B cell (primary cell): ENCODE results near the gene ERC2. TPM values are rescaled to one million over a fixed set of nuclear protein-coding genes. Genes with fewer than 3 reads are reported as not detected.

Experiments used
- ATAC-seq: fragments of 200-7000 bp; cut with Tn5 transposase; one replicate; pipeline ENCODE4 v1.10.0; 2021; ENCODE audit warnings: low read depth, mild to moderate bottlenecking, moderate number of reproducible peaks, moderate library complexity
- CTCF ChIA-PET: fragments of 350-600 bp; sonication (Branson Sonifier 250); formaldehyde crosslinking; loops from one replicate; lab custom pipeline; 2021; ENCODE audit warnings: antibody characterized with exemption, inconsistent platforms; lab: Charles Lee
- POLR2A ChIA-PET: fragments of 350-600 bp; sonication (Branson Sonifier 250); formaldehyde crosslinking; loops from one replicate; lab custom pipeline; 2021; ENCODE audit warnings: antibody characterized with exemption; lab: Charles Lee
- DNase-seq: peaks from one replicate; pipeline ENCODE4 v3.0.0; 2013
- H2AFZ ChIP-seq: 2 replicates; pipeline ENCODE4 v1.6.1; 2012; ENCODE audit warnings: mild to moderate bottlenecking, low read depth, low read length; ENCODE audit not compliant: insufficient read depth, poor library complexity, severe bottlenecking
- H3K27ac ChIP-seq, 2 donors: 1 replicate in 1 of 2; 2 replicates in 1 of 2; pipeline ENCODE4 v1.5.1; 2012 to 2013; ENCODE audit warnings: low read length in 2 of 2, mild to moderate bottlenecking in 2 of 2, moderate library complexity in 1 of 2
- H3K27me3 ChIP-seq, 4 experiments: fragments of 200-600 bp in 1 of 4; sonication (generic) in 1 of 4; replicated peaks in 1 of 4; 1 replicate in 2 of 4; 2 replicates in 2 of 4; pipeline versions ENCODE4 v1.6.1 to v1.7.0; 2013 to 2016; ENCODE audit warnings: low read length in 3 of 4, mild to moderate bottlenecking in 2 of 4, mixed read lengths in 1 of 4, moderate library complexity in 1 of 4; ENCODE audit not compliant: insufficient read depth in 4 of 4, control insufficient read depth in 3 of 4; ENCODE audit errors: control extremely low read depth in 1 of 4
- H3K36me3 ChIP-seq, 2 experiments: replicated peaks in 1 of 2; 1 replicate in 1 of 2; 2 replicates in 1 of 2; pipeline versions ENCODE4 v1.6.1 to v1.7.1; 2013; ENCODE audit warnings: low read length in 1 of 2; ENCODE audit not compliant: insufficient read depth in 2 of 2, control insufficient read depth in 1 of 2; ENCODE audit errors: control extremely low read depth in 1 of 2, extremely low read depth in 1 of 2
- H3K4me1 ChIP-seq, 2 donors: fragments of 200-600 bp in 1 of 2; sonication (generic) in 1 of 2; 1 replicate in 1 of 2; 2 replicates in 1 of 2; pipeline versions ENCODE4 v1.5.1 to v1.6.1; 2013 to 2017; ENCODE audit warnings: low read length in 2 of 2; ENCODE audit not compliant: control insufficient read depth in 2 of 2, insufficient read depth in 2 of 2
- H3K4me2 ChIP-seq: replicated peaks from 2 replicates; pipeline ENCODE3; 2012; ENCODE audit warnings: mild to moderate bottlenecking, low read depth, low read length; ENCODE audit not compliant: poor library complexity, severe bottlenecking
- H3K4me3 ChIP-seq, 5 experiments: fragments of 200-600 bp in 1 of 5; sonication (generic) in 1 of 5; 1 replicate in 3 of 5; 2 replicates in 2 of 5; pipeline versions ENCODE4 v1.5.1 to v1.7.0; 2011 to 2016; ENCODE audit warnings: low read length in 4 of 5, mild to moderate bottlenecking in 4 of 5, low read depth in 2 of 5, control low read depth in 1 of 5, moderate library complexity in 1 of 5; ENCODE audit not compliant: insufficient read depth in 1 of 5; ENCODE audit errors: control extremely low read depth in 1 of 5, extremely low read depth in 1 of 5
- H3K79me2 ChIP-seq: fragments of 200-600 bp; sonication (generic); one replicate; pipeline ENCODE4 v1.6.0; 2016; ENCODE audit warnings: low read length; ENCODE audit not compliant: control insufficient read depth, insufficient read depth
- H3K9ac ChIP-seq: fragments of 200-600 bp; sonication (generic); 2 replicates; pipeline ENCODE4 v1.6.1; 2017; ENCODE audit warnings: mild to moderate bottlenecking, low read length, moderate library complexity
- H3K9me3 ChIP-seq, 3 donors: one replicate each; pipeline versions ENCODE4 v1.6.1 to v1.7.1; 2013; ENCODE audit warnings: low read length in 2 of 3; ENCODE audit not compliant: control insufficient read depth in 2 of 3, insufficient read depth in 1 of 3; ENCODE audit errors: control extremely low read depth in 1 of 3
- H4K20me1 ChIP-seq: 2 replicates; pipeline ENCODE4 v1.6.0; 2012; ENCODE audit warnings: mild to moderate bottlenecking, low read length; ENCODE audit not compliant: insufficient read depth, control insufficient read depth, poor library complexity, severe bottlenecking
- H3K27ac Mint-ChIP-seq: one replicate; pipeline ENCODE4 v1.8.0; 2021; ENCODE audit warnings: mixed read lengths
- H3K27me3 Mint-ChIP-seq: one replicate; pipeline ENCODE4 v1.8.0; 2021; ENCODE audit warnings: mixed read lengths
- H3K4me1 Mint-ChIP-seq: one replicate; pipeline ENCODE4 v1.8.0; 2021; ENCODE audit warnings: mixed read lengths
- H3K4me3 Mint-ChIP-seq: one replicate; pipeline ENCODE4 v1.8.0; 2021; ENCODE audit warnings: mixed read lengths
- H3K9me3 Mint-ChIP-seq: one replicate; pipeline ENCODE4 v1.8.0; 2022; ENCODE audit warnings: mixed read lengths; ENCODE audit not compliant: insufficient read depth
- EZH2 ChIP-seq: IDR thresholded peaks from 2 replicates; pipeline ENCODE4 v1.6.1; 2012; ENCODE audit warnings: borderline replicate concordance, low read depth, mild to moderate bottlenecking, moderate library complexity, low read length; ENCODE audit not compliant: insufficient read depth, poor library complexity, severe bottlenecking
- WGBS: methylation state at CpG from one replicate; pipeline ENCODE4 v1.1.5; 2013; ENCODE audit warnings: missing lambda C conversion rate; ENCODE audit not compliant: insufficient coverage; 5-methylcytosine and 5-hydroxymethylcytosine counted together
- intact Hi-C: fragments of 100-400 bp; cut with micrococcal nuclease; formaldehyde crosslinking; loops from one replicate; pipeline ENCODE4 v1.10.0; 2022
- polyA plus RNA-seq: library from polyadenylated mRNA; depleted of rRNA; stranded (reverse); fragments of >200 nt; gene quantifications from 2 replicates; pipeline ENCODE4 v1.2.3, GENCODE V29; 2012
- total RNA-seq, 2 donors: library from RNA; stranded (reverse); fragments of 120-200 nt in 1 of 2; gene quantifications; 1 replicate in 1 of 2; 2 replicates in 1 of 2; pipeline versions ENCODE4 v1.2.3 to v1.2.4, GENCODE V29; 2013 to 2022
- TF ChIP-seq, protein P1 (sequence below): fragments of 200-600 bp; IDR thresholded peaks from one replicate; pipeline ENCODE4 v1.8.0; 2022; ENCODE audit warnings: antibody characterized with exemption, mild to moderate bottlenecking

Gene ERC2
- total and polyA plus RNA-seq, 2 donors (not counting 1 experiment from before 2014, with no cell fraction given), result not detected

DNA sequence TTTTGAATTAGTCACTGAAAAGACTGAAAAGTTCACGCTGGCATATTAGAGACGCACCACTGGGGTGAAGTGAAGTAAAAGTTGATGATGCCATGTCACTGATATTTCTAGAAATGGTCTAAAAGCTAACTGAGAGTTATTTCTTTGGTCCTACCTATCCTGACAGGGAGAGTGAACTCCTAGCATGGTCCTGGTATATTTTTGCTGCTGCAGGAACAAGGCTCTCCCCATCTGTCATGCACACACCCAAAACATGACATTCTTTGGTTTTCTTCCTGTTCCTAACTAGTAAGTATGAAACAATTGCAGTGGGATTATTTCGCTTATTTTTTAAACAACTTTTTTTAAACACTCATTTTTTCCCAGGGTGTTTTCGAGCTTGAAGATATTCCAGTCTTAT, 466.7 kb downstream of the ERC2 start:
- POLR2A ChIA-PET, result no interaction called here
- H3K27ac Mint-ChIP-seq, result no peak overlapping the region
- Histone ChIP-seq H3K36me3 (no peaks in the 10 kb centered on the region), H3K9ac (no peak overlapping the region), H3K79me2 (no peaks in the 10 kb centered on the region), H3K4me2 (no peak overlapping the region), H3K27me3 (no peaks in the 10 kb centered on the region), H4K20me1 (no peaks in the 10 kb centered on the region), H3K4me3 (no peak overlapping the region), H2AFZ (no peak overlapping the region), H3K9me3 (no peaks in the 10 kb centered on the region), H3K27ac (no peak overlapping the region), H3K4me1 (no peaks in the 10 kb centered on the region)
- H3K4me1 Mint-ChIP-seq, result no peaks in the 10 kb centered on the region
- H3K4me3 Mint-ChIP-seq, result no peak overlapping the region
- H3K27me3 Mint-ChIP-seq, result peaks cover 6% of the 10 kb centered on the region
- no peak for ATAC-seq
- intact Hi-C loops, result no loop called here
- CTCF ChIA-PET, result no interaction called here
- WGBS, result 89% methylated on average over 2 of the region's 4 CpGs
- no peak for TF ChIP-seq EZH2
- TF ChIP-seq, protein P1, sequence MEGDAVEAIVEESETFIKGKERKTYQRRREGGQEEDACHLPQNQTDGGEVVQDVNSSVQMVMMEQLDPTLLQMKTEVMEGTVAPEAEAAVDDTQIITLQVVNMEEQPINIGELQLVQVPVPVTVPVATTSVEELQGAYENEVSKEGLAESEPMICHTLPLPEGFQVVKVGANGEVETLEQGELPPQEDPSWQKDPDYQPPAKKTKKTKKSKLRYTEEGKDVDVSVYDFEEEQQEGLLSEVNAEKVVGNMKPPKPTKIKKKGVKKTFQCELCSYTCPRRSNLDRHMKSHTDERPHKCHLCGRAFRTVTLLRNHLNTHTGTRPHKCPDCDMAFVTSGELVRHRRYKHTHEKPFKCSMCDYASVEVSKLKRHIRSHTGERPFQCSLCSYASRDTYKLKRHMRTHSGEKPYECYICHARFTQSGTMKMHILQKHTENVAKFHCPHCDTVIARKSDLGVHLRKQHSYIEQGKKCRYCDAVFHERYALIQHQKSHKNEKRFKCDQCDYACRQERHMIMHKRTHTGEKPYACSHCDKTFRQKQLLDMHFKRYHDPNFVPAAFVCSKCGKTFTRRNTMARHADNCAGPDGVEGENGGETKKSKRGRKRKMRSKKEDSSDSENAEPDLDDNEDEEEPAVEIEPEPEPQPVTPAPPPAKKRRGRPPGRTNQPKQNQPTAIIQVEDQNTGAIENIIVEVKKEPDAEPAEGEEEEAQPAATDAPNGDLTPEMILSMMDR, result no peak
- no peaks in the 10 kb centered on the region for H3K9me3 Mint-ChIP-seq
- DNase-seq, result no peak

DNA sequence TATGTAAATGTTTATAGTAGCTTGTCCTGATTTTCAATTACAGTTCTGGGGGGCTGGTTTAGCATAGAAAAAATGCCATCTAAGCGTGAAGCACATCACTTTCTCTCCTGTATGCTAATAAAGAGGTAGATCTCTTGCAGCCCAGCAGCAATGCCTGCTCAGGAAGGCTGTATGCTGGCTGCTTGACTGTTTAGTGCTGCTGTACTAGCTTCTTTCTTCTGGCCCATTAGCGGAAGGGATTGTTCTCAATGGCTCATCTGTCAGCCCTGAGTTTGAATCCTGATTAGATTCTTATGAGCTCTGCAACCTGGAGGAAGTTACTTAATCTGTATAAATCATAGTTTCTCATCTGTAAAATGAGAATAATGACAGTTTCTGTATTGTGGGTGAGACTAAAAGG, 478.9 kb downstream of the ERC2 start:
- Mint-ChIP-seq H3K9me3 (no peaks in the 10 kb centered on the region), H3K27me3 (peaks cover 2% of the 10 kb centered on the region), H3K4me1 (no peaks in the 10 kb centered on the region), H3K4me3 (no peak overlapping the region), H3K27ac (no peak overlapping the region)
- Histone ChIP-seq H4K20me1 (no peaks in the 10 kb centered on the region), H3K4me3 (no peak overlapping the region), H3K9ac (no peak overlapping the region), H3K9me3 (no peaks in the 10 kb centered on the region), H3K4me2 (no peak overlapping the region), H3K36me3 (no peaks in the 10 kb centered on the region), H2AFZ (no peak overlapping the region), H3K4me1 (no peaks in the 10 kb centered on the region), H3K27me3 (no peaks in the 10 kb centered on the region), H3K79me2 (no peaks in the 10 kb centered on the region), H3K27ac (no peak overlapping the region)
- TF ChIP-seq, protein P1, result no peak
- no peak for TF ChIP-seq EZH2
- DNase-seq (no peak), ATAC-seq (no peak)
- intact Hi-C loops, result no loop called here
- ChIA-PET CTCF (no interaction called here), POLR2A (no interaction called here)
- WGBS, result 63% methylated on average over 2 of the region's 2 CpGs
